LNCAP (cell line): ENCODE results near the gene PLPP1.

Source experiments
- CTCF ChIP-seq: fragments of 450-650 bp; IDR thresholded peaks from 2 replicates; pipeline ENCODE4 v1.5.1; 2017; ENCODE audit warnings: mild to moderate bottlenecking

PLPP1 gene

DNA sequence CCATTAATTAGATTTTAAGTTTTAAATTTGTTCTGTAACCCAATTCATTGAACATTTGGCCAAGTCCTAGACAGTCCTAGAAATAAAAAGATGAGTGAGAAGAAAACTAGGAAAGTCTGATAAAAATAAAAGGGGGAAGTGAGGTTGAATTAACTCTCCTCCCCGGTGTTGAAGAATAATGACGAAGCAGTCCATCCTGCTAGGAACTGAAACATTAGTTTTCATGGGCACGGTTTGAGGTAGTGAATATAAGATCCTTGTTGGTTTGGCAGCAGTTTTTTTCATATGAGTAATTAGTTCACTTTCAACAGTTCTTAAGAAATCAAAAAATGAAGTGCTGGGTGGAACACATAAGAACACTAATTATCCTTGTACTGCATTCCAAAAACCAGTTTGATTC lies 123.9 kb downstream of the PLPP1 start:
- no peak for TF ChIP-seq CTCF

DNA sequence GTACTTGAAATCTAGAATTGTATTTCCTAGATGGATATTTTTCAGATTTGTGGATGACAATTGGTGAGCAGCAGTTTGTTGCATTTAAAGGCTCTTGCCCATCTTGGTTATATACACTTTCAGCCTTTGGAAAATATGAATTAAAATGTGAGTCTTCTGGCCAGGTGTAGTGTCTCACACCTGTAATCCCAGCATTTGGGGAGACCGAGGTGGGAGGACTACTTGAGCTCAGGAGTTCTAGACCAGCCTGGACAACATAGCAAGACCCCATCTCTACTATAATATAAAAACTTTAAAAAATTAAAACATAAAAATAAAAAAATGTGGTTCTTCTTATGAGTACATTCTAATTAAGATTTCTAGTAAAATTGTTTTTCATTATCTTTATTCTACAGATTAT lies 125.0 kb downstream of the PLPP1 start:
- TF ChIP-seq CTCF: no peak

DNA sequence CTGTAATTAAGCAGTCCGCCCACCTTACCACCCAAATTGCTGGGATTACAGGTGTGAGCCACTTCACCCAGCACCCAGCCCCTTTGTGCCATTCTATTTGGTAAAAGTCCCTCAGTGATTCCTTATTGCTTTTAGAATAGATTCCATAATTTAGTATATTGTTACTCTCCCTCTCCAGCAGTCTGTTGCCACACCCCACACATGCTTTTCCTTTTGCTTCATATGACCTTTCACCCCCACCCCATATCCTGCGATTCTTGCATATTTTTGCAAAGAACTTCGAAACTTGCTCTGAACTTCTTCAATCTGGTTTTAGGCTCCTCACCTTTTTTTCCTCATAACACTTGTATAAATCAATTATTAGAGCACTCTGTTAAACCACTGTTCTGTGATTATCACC lies 126.8 kb downstream of the PLPP1 start:
- no peak for TF ChIP-seq CTCF

DNA sequence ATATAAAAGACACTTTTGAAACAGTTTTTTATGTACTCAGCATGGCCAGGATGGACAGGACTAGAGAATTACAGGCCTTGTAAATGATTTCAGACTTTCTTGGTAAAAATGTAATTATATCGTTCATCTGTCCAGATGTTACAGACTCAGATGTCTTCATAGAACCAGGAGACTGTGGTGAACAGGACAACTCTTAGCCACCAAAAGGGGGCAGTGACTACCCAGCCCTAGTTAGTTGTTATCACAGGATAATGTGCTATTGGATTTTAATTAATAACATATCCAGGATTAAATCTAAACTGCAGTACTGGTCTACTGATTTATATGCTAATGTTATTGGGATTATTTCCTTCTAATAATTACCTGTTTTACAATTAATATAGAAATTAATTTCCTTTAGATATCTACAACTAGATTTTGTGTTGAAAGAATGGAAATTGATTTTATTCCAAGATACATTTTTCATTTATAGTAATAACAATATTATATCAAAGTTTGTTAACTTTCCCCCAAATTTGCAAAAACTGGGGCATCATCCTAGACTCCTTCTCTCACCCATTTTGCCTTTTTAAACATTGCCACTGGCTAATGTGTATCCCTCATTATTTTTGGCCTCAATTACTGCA lies 127.6 kb downstream of the PLPP1 start:
- peak; percentile 81 for TF ChIP-seq CTCF

DNA sequence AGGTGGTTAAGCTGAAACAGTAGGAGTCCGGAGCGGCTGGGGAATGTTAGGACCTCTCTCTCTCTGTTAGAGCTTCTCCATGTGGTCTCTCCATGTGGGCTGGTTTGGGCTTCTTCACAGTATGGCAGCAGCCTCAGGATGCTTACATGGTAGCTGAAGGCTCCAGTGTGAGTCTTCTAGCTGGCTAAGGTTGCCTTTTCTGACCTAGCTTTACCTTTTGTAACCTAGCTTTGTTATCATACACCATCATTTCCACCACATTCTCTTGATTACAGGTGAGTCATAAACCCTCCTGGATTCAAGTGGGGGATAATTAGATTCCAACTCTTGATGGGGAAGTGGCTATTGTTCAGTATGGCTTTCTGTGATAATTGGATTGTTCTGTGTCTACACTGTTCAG lies 128.5 kb downstream of the PLPP1 start:
- TF ChIP-seq CTCF: no peak

DNA sequence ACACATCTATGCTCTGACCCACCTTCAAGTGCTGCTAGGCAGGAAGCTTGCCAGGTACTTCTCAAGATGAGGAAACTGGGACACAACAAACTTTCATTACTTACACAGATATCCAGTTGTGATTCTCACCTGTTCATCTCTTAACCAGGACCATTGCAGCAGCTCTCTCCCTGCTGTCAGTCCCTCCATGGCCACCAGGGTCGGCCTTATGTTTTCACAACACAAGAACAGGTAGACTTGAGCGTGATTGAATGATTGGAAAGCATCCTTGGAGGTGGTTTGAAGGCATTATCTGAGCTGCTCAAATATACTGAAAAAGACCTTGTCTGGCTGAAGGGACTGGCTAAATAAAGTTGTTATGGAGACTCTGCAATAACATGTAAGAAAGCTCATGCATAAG lies 132.6 kb downstream of the PLPP1 start:
- no peak for TF ChIP-seq CTCF

GRCh38 chr5:55393501-55394175 lies 141.1 kb downstream of the PLPP1 start:
- no peak for TF ChIP-seq CTCF

GRCh38 chr5:55392669-55393068 lies 142.1 kb downstream of the PLPP1 start:
- no peak for TF ChIP-seq CTCF
